Fibroblast of skin of right biceps (primary cell): Measurements from ENCODE around the gene KCNIP2.
"Not testable (repeated sequence)": the region's sequence is repeated elsewhere in the genome, so short reads cannot be mapped to it uniquely, and the experiment has no call there.

Experiments
- DNase-seq: peaks from one replicate; pipeline ENCODE4 v3.0.0-alpha.2; 2013

Gene KCNIP2

GRCh38 chr10:101826852-101827434, 16.7 kb downstream of the KCNIP2 start:
- no peak for DNase-seq

- DNase-seq: no peak
Observed at GRCh38 chr10:101824736-101825135, 18.9 kb downstream of the KCNIP2 start.

- DNase-seq: no peak
Observed at GRCh38 chr10:101818872-101819633, 24.5 kb downstream of the KCNIP2 start.

- peak; percentile 100 for DNase-seq
Observed at GRCh38 chr10:101818119-101818871, 25.3 kb downstream of the KCNIP2 start, which contains the start of gene OGA. OGA (minus strand) TSS chr10:101818444; CDS start chr10:101818022, 422 bp downstream.

GRCh38 chr10:101817337-101818118, 26.1 kb downstream of the KCNIP2 start:
- peak; percentile 96 for DNase-seq

GRCh38 chr10:101816913-101817336, 26.7 kb downstream of the KCNIP2 start:
- no peak for DNase-seq

- DNase-seq: no peak
Observed at GRCh38 chr10:101816376-101816775, 27.2 kb downstream of the KCNIP2 start.

- DNase-seq: peak; percentile 31
Observed at GRCh38 chr10:101814466-101815071, 29.0 kb downstream of the KCNIP2 start.

GRCh38 chr10:101812606-101813005, 31.0 kb downstream of the KCNIP2 start:
- DNase-seq: no peak

- DNase-seq: no peak
Observed at GRCh38 chr10:101807158-101807557, 36.4 kb downstream of the KCNIP2 start.

- DNase-seq: no peak
Observed at GRCh38 chr10:101803511-101803910, 40.1 kb downstream of the KCNIP2 start.

- no peak for DNase-seq
Observed at GRCh38 chr10:101797403-101798059, 46.1 kb downstream of the KCNIP2 start.

- DNase-seq: no peak
Observed at GRCh38 chr10:101793526-101793925, 50.1 kb downstream of the KCNIP2 start.

- no peak for DNase-seq
Observed at GRCh38 chr10:101789686-101790085, 53.9 kb downstream of the KCNIP2 start.

GRCh38 chr10:101789231-101789630, 54.4 kb downstream of the KCNIP2 start:
- DNase-seq: not testable (repeated sequence)

- DNase-seq: no peak
Observed at GRCh38 chr10:101785801-101786200, 57.8 kb downstream of the KCNIP2 start.

- no peak for DNase-seq
Observed at GRCh38 chr10:101784558-101784957, 59.0 kb downstream of the KCNIP2 start.

- peak; percentile 13 for DNase-seq
Observed at GRCh38 chr10:101783736-101784118, 59.9 kb downstream of the KCNIP2 start.

GRCh38 chr10:101782811-101783735, 60.5 kb downstream of the KCNIP2 start, which contains the start of gene NPM3:
NPM3 (minus strand) TSS chr10:101783446; CDS start chr10:101783390, 56 bp downstream.
- peak; percentile 79 for DNase-seq

GRCh38 chr10:101781984-101782810, 61.4 kb downstream of the KCNIP2 start:
- DNase-seq: no peak
